Endothelial cell of umbilical vein (primary cell): Measurements from ENCODE around the gene PKD2L1. TPM values are rescaled to one million over a fixed set of nuclear protein-coding genes. Genes with fewer than 3 reads are reported as not detected.
A peak's percentile ranks its signal among the peaks of the same experiment; 100 is the strongest.
"Not testable (repeated sequence)": the region's sequence is repeated elsewhere in the genome, so short reads cannot be mapped to it uniquely, and the experiment has no call there.

Experiments used
- BruUV-seq: library from RNA; stranded (reverse); fragments of 400-500 nt; replicated peaks from 2 replicates; lab custom pipeline; 2021; lab: Mats Ljungman, UMichigan
- CTCF ChIA-PET: fragments of 300-600, 350-600 bp; sonication (Branson Sonifier 250); formaldehyde crosslinking; loops from one replicate; lab custom pipeline; 2021; ENCODE audit warnings: antibody characterized with exemption, inconsistent platforms; lab: Charles Lee
- POLR2A ChIA-PET: fragments of 300-600, 350-600 bp; sonication (Branson Sonifier 250); formaldehyde crosslinking; loops from one replicate; lab custom pipeline; 2021; ENCODE audit warnings: antibody characterized with exemption, inconsistent platforms; lab: Charles Lee
- DNase-seq: peaks from one replicate; pipeline ENCODE4 v3.0.0-alpha.2; 2011; ENCODE audit warnings: low read depth, low spot score
- FAIRE-seq: peaks from 2 replicates; lab custom pipeline; 2011; peaks lifted over from hg19 to GRCh38; lab: Jason Lieb, UNC
- H2AFZ ChIP-seq: 2 replicates; pipeline ENCODE4 v1.6.0; 2012; ENCODE audit warnings: low read depth, low read length, control low read depth, inconsistent platforms
- H3K27ac ChIP-seq: 2 replicates; pipeline ENCODE4 v1.5.1; 2011; ENCODE audit warnings: low read depth, mild to moderate bottlenecking, control low read depth, low read length, moderate library complexity; ENCODE audit not compliant: insufficient read depth
- H3K27me3 ChIP-seq, 2 experiments: 2 replicates each; pipeline versions ENCODE4 v1.6.0 to v1.6.1; 2011; ENCODE audit warnings: low read length in 2 of 2, mixed read lengths in 1 of 2; ENCODE audit not compliant: control insufficient read depth in 2 of 2, insufficient read depth in 2 of 2
- H3K36me3 ChIP-seq, 2 experiments: 2 replicates in 1 of 2; 3 replicates in 1 of 2; pipeline ENCODE4 v1.5.1; 2011; ENCODE audit warnings: low read length in 2 of 2, mild to moderate bottlenecking in 1 of 2, moderate library complexity in 1 of 2; ENCODE audit not compliant: control insufficient read depth in 2 of 2, insufficient read depth in 2 of 2; ENCODE audit errors: extremely low read depth in 1 of 2
- H3K4me1 ChIP-seq: 3 replicates; pipeline ENCODE4 v1.5.1; 2011; ENCODE audit warnings: mild to moderate bottlenecking, low read length; ENCODE audit not compliant: control insufficient read depth, insufficient read depth; ENCODE audit errors: extremely low read depth
- H3K4me2 ChIP-seq: 2 replicates; pipeline ENCODE4 v1.6.1; 2011; ENCODE audit warnings: low read length, control low read depth, mixed read lengths; ENCODE audit not compliant: insufficient read depth
- H3K4me3 ChIP-seq, 3 experiments: fragments of 200-600 bp in 1 of 3; sonication (generic), shearing (Covaris generic) in 1 of 3; replicated peaks in 1 of 3; 2 replicates each; pipeline ENCODE4 v1.5.1; 2011 to 2016; ENCODE audit warnings: control low read depth in 3 of 3, low read length in 3 of 3, mild to moderate bottlenecking in 2 of 3, inconsistent platforms in 1 of 3, low read depth in 1 of 3, moderate library complexity in 1 of 3; ENCODE audit not compliant: insufficient read depth in 1 of 3
- H3K79me2 ChIP-seq: 2 replicates; pipeline ENCODE4 v1.6.0; 2012; ENCODE audit warnings: low read length, inconsistent platforms; ENCODE audit not compliant: control insufficient read depth, insufficient read depth
- H3K9ac ChIP-seq: replicated peaks from 2 replicates; pipeline ENCODE3; 2011; ENCODE audit warnings: low read length, control low read depth; ENCODE audit not compliant: insufficient read depth; ENCODE audit errors: extremely low read depth
- H3K9me1 ChIP-seq: replicated peaks from 3 replicates; pipeline ENCODE4 v1.6.0; 2011; ENCODE audit warnings: mild to moderate bottlenecking, low read length; ENCODE audit not compliant: control insufficient read depth, insufficient read depth; ENCODE audit errors: extremely low read depth
- H3K9me3 ChIP-seq: replicated peaks from 2 replicates; pipeline ENCODE4 v1.5.1; 2012; ENCODE audit warnings: low read length, inconsistent platforms; ENCODE audit not compliant: control insufficient read depth, insufficient read depth
- H4K20me1 ChIP-seq: replicated peaks from 2 replicates; pipeline ENCODE3; 2011; ENCODE audit warnings: mild to moderate bottlenecking, low read length; ENCODE audit not compliant: control insufficient read depth, insufficient read depth; ENCODE audit errors: extremely low read depth
- CTCF ChIP-seq, 2 donors: IDR thresholded peaks; 1 replicate in 1 of 2; 2 replicates in 1 of 2; pipeline ENCODE4 v1.5.1; 2011; ENCODE audit warnings: low read length in 2 of 2, mild to moderate bottlenecking in 2 of 2, moderate library complexity in 2 of 2, control low read depth in 1 of 2, inconsistent platforms in 1 of 2, low read depth in 1 of 2; ENCODE audit not compliant: insufficient read depth in 1 of 2; ENCODE audit errors: extremely low read depth in 1 of 2
- EZH2 ChIP-seq: IDR thresholded peaks from 2 replicates; pipeline ENCODE4 v1.6.1; 2012; ENCODE audit warnings: borderline replicate concordance, low read depth, mild to moderate bottlenecking, moderate library complexity, low read length, inconsistent platforms; ENCODE audit not compliant: severe bottlenecking
- FOS ChIP-seq: IDR thresholded peaks from 2 replicates; pipeline ENCODE4 v1.6.1; 2011; ENCODE audit warnings: mild to moderate bottlenecking, low read length, moderate library complexity, borderline replicate concordance; ENCODE audit not compliant: insufficient read depth
- GATA2 ChIP-seq: IDR thresholded peaks from 2 replicates; pipeline ENCODE4 v1.7.0; 2011; ENCODE audit warnings: low read depth, mild to moderate bottlenecking, moderate library complexity, mixed read lengths, low read length; ENCODE audit not compliant: insufficient read length, insufficient read depth
- JUN ChIP-seq: IDR thresholded peaks from 2 replicates; pipeline ENCODE4 v1.6.1; 2011; ENCODE audit warnings: borderline replicate concordance, low read depth; ENCODE audit not compliant: insufficient read length, insufficient read depth
- MAX ChIP-seq: IDR thresholded peaks from 2 replicates; pipeline ENCODE4 v1.6.1; 2011; ENCODE audit not compliant: insufficient read depth, insufficient read length
- MYC ChIP-seq: IDR thresholded peaks from one replicate; pipeline ENCODE4 v1.6.1; 2011; ENCODE audit warnings: mild to moderate bottlenecking, low read depth, low read length
- POLR2A ChIP-seq: IDR thresholded peaks from 2 replicates; pipeline ENCODE4 v1.6.1; 2012; ENCODE audit warnings: low read depth, mild to moderate bottlenecking, control low read depth, low read length
- POLR2AphosphoS5 ChIP-seq: IDR thresholded peaks from 2 replicates; pipeline ENCODE4 v1.6.1; 2012; ENCODE audit warnings: low read depth, mild to moderate bottlenecking, control low read depth, low read length, moderate library complexity; ENCODE audit not compliant: insufficient read depth
- dilution Hi-C: fragments of 300-500 bp; cut with MboI; formaldehyde crosslinking; loops from one replicate; pipeline ENCODE4 v1.15.0; 2019; ENCODE audit warnings: low sequenced_read_pairs; ENCODE audit not compliant: extremely low pct_ligation_motif_present
- intact Hi-C: fragments of 100-400 bp; cut with micrococcal nuclease; formaldehyde crosslinking; loops from one replicate; pipeline ENCODE4 v1.10.0; 2022
- polyA plus RNA-seq, 4 experiments: library from polyadenylated mRNA; depleted of rRNA in 3 of 4; stranded (reverse) in 3 of 4; unstranded in 1 of 4; fragments of >200 nt; gene quantifications; 2 replicates each; pipeline versions ENCODE4 v1.2.1 to v1.2.3, GENCODE V29; 2011 to 2012; ENCODE audit warnings: missing spikeins in 1 of 4
- total RNA-seq: library from RNA; stranded (reverse); gene quantifications from 2 replicates; pipeline ENCODE4 v1.2.3, GENCODE V29; 2021

PKD2L1 gene
- total and polyA plus RNA-seq, 2 donors (not counting 3 experiments of a cell fraction or from before 2014, with no cell fraction given): not detected

GRCh38 chr10:100286051-100287033 is 43.7 kb downstream of the PKD2L1 start, which contains the start of gene BLOC1S2:
Gene BLOC1S2 (minus strand): TSS chr10:100286680. CDS start chr10:100286659, 21 bp downstream.
- Histone ChIP-seq H3K9me3 (no peaks in the 10 kb centered on the region), H3K36me3 (peaks cover 0 to 3% of the 10 kb centered on the region in 2 experiments), H3K9ac (peak within 1 kb of the TSS; percentile 57), H4K20me1 (no peaks in the 10 kb centered on the region), H2AFZ (peak within 1 kb of the TSS; percentile 73), H3K27ac (peak within 1 kb of the TSS; percentile 44), H3K9me1 (no peaks in the 10 kb centered on the region), H3K4me2 (peak within 1 kb of the TSS; percentile 68), H3K4me3 (peak within 1 kb of the TSS; percentile 8 to 84 (median 75)), H3K79me2 (peaks cover 43% of the 10 kb centered on the region), H3K27me3 (peaks cover 3 to 7% of the 10 kb centered on the region in 2 experiments), H3K4me1 (peaks cover 14% of the 10 kb centered on the region)
- CTCF ChIA-PET: interaction anchor here (1.0 to 1.8 kb wide), 3 partner anchors 17 to 438 kb away, joined by 3 to 6 read pairs (median 5); no protein-coding TSS in a partner anchor
- peak in 1 of 2 donors; percentile 8 for TF ChIP-seq CTCF (IDR thresholded peaks at IDR 0.05; ENCODE audit: extremely low read depth in 1 of 2, insufficient read depth in 1 of 2, low read depth in 1 of 2, low read length in 2 of 2)
- no peak for TF ChIP-seq JUN
- TF ChIP-seq FOS: no peak
- TF ChIP-seq MYC: no peak
- TF ChIP-seq GATA2: no peak
- TF ChIP-seq EZH2: no peak
- TF ChIP-seq POLR2A: peak; percentile 90
- no peak for TF ChIP-seq MAX
- peak; percentile 90 for TF ChIP-seq POLR2AphosphoS5
- intact Hi-C loops (loop anchor here (2.0 to 5.0 kb wide), 3 partner anchors 20 to 626 kb away; partner anchors contain the start of genes CWF19L1, SCD and SLF2), dilution Hi-C loops (no loop called here)
- FAIRE-seq: peak; percentile 90
- POLR2A ChIA-PET: interaction anchor here (0.6 to 1.6 kb wide), 2 partner anchors 249 to 368 kb away, joined by 4 to 7 read pairs; partner anchors contain the start of gene HIF1AN
- BruUV-seq: no TSS peak
- DNase-seq: peak; percentile 90

- peaks cover 14% of the 10 kb centered on the region for H3K4me1 ChIP-seq
- CTCF ChIA-PET: interaction anchor here (1.6 kb wide), 1 partner anchor 233 kb away, joined by 6 read pairs; no protein-coding TSS in a partner anchor
- FAIRE-seq, H4K20me1 ChIP-seq, H3K27me3 ChIP-seq, dilution Hi-C loops, H3K36me3 ChIP-seq, BruUV-seq, H3K9me3 ChIP-seq, H2AFZ ChIP-seq, H3K9me1 ChIP-seq: not testable (repeated sequence)
- H3K79me2 ChIP-seq: peaks cover 43% of the 10 kb centered on the region
- peak overlapping the region in 2 of 3 experiments; percentile 75 to 84 for H3K4me3 ChIP-seq
- H3K9ac ChIP-seq: peak overlapping the region; percentile 57
- peak overlapping the region; percentile 68 for H3K4me2 ChIP-seq
- H3K27ac ChIP-seq: peak overlapping the region; percentile 44
- DNase-seq: peak; percentile 7
- intact Hi-C loops: loop anchor here (5.0 kb wide), 2 partner anchors 62 to 627 kb away; partner anchors contain the start of genes SCD and SLF2
- POLR2A ChIA-PET: interaction anchor here (1.6 kb wide), 1 partner anchor 250 kb away, joined by 4 read pairs; the partner anchor contains the start of gene HIF1AN
Measured at GRCh38 chr10:100285326-100285725, 44.7 kb downstream of the PKD2L1 start.
